ENCODE results near the gene SPARCL1.
"Not testable (repeated sequence)": the region's sequence is repeated elsewhere in the genome, so short reads cannot be mapped to it uniquely, and the experiment has no call there.

Gene SPARCL1

GRCh38 chr4:87500092-87500462 is 29.1 kb downstream of the SPARCL1 start:
- no peak for DNase-seq
- no peak for ATAC-seq

- DNase-seq = no peak
- ATAC-seq = no peak
Observed at GRCh38 chr4:87499403-87500091, 29.6 kb downstream of the SPARCL1 start.

GRCh38 chr4:87498446-87498900 is 30.7 kb downstream of the SPARCL1 start:
- ATAC-seq = no peak

GRCh38 chr4:87497578-87497977 is 31.6 kb downstream of the SPARCL1 start:
- DNase-seq = no peak

More at GRCh38 chr4:87498446-87498900, 30.7 kb downstream of the SPARCL1 start:
- no peak for DNase-seq

GRCh38 chr4:87497159-87497558 is 32.0 kb downstream of the SPARCL1 start:
- ATAC-seq (no peak), DNase-seq (peak; percentile 21)

More at GRCh38 chr4:87497578-87497977, 31.6 kb downstream of the SPARCL1 start:
- ATAC-seq = no peak

DNA sequence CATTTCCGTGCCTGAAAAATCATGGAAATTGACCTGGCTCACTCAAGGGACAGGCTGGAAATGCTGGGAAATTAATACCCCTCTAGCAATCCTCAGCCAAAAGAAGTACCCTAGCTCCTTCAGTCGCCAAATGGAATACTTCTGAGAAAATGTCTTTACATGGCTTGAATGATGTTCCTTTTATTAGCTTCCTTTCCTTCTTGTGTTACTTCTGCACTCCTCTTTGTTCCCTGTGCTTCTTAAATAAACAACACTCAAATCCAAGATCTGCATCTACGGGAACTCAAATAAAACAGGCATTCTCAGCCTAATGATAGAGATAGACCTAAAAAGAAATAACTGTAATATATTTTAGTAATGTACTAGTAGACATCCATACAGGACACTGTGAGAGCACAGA is 36.1 kb downstream of the SPARCL1 start:
- ATAC-seq (no peak), DNase-seq (no peak)

- not testable (repeated sequence) for DNase-seq, ATAC-seq
Observed at GRCh38 chr4:87491851-87492250, 37.3 kb downstream of the SPARCL1 start.

DNA sequence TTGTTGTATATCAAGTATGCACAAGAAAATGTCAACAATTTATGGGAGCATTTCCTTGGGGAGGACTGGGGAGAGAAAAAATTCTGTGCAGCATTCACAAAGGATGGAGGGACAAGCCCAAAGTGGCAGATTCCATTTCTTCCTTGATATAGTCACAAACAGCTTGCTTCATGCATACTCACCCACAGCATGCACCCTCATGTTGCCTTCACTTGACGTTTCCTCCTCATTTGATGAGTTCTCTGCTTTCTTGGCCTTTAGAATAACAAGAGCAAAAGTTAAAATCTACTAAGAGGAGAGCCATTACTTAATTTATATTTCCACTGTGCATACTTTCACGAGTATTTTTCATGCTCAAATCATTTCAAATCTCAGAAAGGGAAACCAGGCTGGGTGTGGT is 37.7 kb downstream of the SPARCL1 start:
- no peak for DNase-seq
- no peak for ATAC-seq

DNA sequence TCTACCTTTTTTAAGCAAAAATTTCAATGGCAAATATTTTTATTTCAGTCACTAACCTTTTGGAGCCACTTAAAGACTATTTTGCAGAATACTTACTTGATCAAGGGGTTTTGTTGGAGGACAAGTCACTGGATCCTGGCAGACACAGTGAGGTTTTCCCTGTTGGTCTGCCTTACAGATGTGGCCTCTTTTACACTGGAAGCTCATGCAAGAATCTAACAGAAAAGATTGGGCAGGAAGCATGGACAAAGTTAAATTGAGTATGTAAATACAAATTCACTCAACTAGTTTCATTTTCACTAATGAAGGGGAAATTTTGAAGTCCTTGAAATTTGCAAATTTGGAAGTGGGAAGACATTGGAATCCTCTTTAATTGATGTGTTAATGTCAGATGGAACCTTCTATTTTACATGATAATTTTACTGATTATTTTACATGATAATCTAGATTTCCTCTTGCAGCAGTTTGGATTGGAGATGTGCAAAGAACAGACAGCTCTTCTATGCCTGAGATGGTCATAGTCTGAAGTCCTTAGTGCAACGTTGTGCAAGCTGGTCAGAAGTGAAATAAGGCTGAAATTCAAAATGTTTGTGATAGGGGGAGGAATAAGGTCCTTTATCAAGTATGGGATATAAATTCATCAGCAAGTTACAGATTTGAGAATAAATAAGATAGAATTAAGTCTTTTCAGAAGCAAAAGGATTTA is 38.4 kb downstream of the SPARCL1 start:
- no peak for DNase-seq
- no peak for ATAC-seq

DNA sequence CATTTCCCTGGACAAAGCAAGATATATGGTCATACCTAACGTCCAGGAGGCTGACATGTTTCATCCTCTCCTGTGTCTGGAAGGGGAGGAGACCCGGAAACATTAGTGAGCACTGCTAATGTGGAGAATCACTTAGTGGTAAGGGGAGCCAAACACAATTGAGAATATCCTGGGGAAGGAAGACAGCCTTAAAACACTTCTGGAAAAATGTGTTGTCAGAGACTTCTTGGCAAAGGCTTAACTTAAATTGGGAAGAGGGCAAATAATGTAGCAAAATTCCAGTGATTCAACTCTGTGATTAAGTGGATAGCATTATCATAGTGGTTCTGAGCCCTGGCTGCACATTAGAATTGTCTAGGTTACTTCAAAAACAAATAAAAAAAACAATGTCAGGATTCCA is 39.5 kb downstream of the SPARCL1 start:
- ATAC-seq = no peak
- DNase-seq = no peak

DNA sequence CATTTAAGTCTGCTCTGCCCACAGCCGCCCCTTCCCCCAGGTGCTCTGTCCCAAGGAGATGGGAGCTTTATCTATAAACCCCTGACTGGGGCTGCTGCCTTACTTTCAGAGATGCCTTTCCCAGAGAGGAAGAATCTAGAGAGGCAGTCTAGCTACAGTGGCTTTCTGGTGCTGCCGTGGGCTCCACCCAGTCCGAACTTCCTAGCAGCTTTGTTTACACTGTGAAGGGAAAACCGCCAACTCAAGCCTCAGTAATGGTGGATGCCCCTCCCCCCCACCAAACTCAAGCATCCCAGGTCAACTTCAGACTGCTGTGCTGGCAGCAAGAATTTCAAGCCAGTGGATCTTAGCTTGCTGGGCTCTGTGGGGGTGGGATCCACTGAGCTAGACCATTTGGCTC is 40.5 kb downstream of the SPARCL1 start:
- DNase-seq, ATAC-seq: not testable (repeated sequence)

- not testable (repeated sequence) for DNase-seq, ATAC-seq
Observed at GRCh38 chr4:87483247-87483646, 45.9 kb downstream of the SPARCL1 start.

GRCh38 chr4:87481377-87481776 is 47.8 kb downstream of the SPARCL1 start:
- ATAC-seq = no peak
- no peak for DNase-seq

GRCh38 chr4:87478732-87479250 is 50.4 kb downstream of the SPARCL1 start:
- DNase-seq = no peak
- ATAC-seq = no peak

- ATAC-seq = no peak
- no peak for DNase-seq
Observed at GRCh38 chr4:87476934-87477333, 52.2 kb downstream of the SPARCL1 start.

DNA sequence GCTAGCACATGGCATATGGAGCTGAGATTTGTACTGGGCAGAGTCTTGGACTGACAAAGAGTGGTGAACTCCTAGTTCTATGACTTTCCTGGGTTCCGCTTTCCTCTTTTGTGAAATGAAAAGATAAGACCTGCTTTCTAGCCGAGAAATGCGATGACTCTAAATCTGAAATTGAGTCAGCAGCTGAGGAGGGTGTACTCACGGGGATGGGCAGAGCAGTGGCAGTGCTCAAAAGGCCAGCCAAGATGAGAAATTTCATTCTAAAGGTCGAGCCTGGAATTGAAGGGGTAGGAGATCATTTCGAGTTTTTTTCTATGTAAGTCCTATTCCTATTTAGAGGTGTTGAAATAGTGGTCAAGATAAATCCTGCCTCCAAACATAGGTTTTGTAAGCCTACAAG is 59.8 kb downstream of the SPARCL1 start:
- DNase-seq = no peak
- peak; percentile 32 for ATAC-seq

DNA sequence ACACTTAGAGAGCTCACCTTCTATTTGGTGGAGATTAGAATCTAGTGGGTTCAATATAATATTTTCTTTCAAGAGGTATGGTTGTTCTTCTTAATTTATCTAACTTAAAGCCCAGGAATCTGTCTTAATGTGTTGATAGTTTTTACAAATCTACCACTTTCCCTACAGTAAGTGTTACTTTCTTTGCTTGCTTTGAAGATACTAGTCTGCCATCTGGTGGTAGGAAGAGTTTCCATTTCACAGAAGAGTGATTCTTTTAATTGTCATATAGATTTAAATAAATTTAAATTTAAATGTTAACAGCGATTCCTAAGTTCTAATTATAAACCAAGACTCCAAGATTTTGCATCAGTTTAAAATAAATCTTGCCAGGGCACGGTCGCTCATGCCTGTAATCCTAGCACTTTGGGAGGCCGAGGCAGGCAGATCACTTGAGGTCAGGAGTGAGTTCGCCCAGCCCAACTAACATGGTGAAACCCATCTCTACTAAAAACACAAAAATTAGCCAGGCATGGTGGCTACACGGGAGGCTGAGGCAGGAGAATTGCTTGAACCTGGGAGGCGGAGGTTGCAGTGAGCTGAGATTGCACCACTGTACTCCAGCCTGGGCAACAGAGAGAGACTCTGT is 63.3 kb downstream of the SPARCL1 start:
- DNase-seq (no peak), ATAC-seq (no peak)

GRCh38 chr4:87462102-87462501 is 67.1 kb downstream of the SPARCL1 start:
- DNase-seq (no peak), ATAC-seq (no peak)

DNA sequence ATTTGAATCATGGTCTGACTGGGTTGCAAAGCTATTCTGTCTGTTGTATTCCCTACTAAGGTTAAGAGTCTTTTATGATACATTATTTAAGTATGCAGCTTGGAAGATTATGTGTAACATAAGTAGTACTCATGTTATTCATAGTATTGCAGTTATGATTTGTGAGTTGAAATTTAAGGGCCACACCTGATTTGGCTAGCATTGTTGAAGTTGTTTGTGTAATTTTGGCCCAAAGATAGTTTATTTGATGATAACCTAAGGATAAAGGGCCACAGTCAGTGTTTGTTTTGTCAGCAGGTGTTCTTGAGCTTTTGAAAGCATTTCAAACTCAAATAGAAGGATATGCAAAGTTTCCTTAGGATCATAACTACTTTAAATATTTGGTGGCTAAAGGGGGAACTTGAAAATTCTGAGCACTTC is 67.9 kb downstream of the SPARCL1 start:
- no peak for ATAC-seq
- no peak for DNase-seq

GRCh38 chr4:87458913-87459312 is 70.3 kb downstream of the SPARCL1 start:
- DNase-seq = no peak
- ATAC-seq = no peak

DNA sequence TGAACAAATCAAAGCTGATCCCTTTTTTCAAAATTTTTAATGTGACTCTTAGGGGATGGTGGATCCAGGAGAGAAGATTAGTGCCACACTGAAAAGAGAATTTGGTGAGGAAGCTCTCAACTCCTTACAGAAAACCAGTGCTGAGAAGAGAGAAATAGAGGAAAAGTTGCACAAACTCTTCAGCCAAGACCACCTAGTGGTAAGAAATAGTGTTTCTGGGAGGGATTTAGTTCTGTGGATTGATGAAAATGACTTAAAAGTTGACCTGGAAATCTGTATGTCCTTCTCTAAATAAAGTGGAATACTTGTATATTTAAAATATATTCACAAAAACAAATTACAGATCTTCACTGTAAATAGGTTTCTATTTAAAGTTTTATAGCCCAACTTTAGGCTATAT is 77.6 kb downstream of the SPARCL1 start:
- no peak for DNase-seq
- ATAC-seq = no peak

GRCh38 chr4:87446375-87446774 is 82.8 kb downstream of the SPARCL1 start:
- not testable (repeated sequence) for ATAC-seq, DNase-seq

DNA sequence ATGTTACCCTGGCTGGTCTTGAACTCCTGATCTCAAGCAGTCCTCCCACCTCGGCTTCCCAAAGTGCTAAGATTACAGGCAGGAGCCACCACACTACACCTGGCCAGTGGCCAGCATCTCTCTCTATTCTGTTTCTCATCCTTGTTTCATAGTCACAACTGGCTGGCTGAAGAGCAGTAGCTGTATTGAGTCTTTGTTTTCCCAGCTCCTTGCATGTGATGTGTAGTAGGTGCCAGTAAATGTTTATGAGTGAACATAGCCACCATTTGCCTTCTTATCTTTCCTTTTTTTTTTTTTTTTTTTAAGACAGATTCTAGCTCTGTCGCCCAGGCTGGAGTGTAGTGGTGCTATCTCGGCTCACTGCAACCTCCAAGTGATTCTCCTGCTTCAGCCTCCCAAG is 83.2 kb downstream of the SPARCL1 start:
- no peak for DNase-seq
- ATAC-seq = no peak

All from stimulated activated naive CD8-positive, alpha-beta T cell treated with anti-CD3 and anti-CD28 coated beads, Interleukin-15, Interleukin-2, amounts not matched to agents 100 U/mL and 50 U/mL, for 24 hours (primary cell).